Fibroblast of skin of right biceps (primary cell): Measurements from ENCODE around the gene LDB1.

Experiments
- DNase-seq: peaks from one replicate; pipeline ENCODE4 v3.0.0-alpha.2; 2013

LDB1 gene, protein sequence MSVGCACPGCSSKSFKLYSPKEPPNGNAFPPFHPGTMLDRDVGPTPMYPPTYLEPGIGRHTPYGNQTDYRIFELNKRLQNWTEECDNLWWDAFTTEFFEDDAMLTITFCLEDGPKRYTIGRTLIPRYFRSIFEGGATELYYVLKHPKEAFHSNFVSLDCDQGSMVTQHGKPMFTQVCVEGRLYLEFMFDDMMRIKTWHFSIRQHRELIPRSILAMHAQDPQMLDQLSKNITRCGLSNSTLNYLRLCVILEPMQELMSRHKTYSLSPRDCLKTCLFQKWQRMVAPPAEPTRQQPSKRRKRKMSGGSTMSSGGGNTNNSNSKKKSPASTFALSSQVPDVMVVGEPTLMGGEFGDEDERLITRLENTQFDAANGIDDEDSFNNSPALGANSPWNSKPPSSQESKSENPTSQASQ

DNA sequence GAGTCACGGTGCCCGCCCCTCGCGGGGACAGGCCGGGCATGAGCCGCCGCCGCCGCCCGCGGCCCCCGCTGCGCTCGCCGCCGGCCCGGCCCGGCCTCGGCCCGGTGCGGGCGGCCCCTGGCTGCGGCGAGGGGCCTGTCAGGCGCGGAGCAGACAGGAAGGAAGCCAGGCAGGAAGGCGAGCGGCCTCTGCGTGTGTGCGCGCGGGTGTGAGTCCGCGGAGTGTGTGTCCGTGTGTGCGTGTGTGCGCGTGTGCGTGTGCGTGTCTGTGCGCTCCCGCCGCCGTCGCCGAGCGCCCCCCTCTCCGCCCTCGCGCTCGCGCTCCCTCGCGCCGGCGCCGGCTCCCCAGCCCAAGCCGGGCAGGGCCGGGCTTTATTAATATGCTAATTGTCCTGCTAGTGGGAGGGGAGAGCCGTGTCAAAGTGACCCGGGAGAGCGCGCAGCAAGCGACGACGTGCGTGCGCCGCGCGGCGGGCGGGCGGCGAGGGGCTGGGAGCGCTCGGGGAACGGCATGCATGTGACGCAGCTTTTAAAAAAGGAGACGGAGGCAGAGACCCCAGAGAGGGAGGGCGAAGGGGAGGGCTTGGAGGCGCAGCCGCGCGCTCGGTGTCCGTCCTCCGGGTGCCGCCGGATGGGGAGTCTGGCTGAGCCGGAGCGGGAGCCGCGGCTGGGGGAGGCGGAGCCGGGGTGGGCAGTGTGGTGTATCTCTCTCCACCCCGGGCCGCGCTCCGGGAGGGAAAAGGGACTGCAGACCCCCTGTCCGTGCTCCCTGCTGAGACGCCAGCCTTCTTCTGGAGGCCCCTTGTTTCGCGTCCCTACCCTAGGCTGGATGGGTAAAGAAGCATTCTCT lies at the start of gene LDB1:
TSS of gene LDB1 (minus strand) at position 227 of the 849 bp plus-strand sequence. CDS start 258 bp downstream, outside the sequence.
- DNase-seq = peak; percentile 88

DNA sequence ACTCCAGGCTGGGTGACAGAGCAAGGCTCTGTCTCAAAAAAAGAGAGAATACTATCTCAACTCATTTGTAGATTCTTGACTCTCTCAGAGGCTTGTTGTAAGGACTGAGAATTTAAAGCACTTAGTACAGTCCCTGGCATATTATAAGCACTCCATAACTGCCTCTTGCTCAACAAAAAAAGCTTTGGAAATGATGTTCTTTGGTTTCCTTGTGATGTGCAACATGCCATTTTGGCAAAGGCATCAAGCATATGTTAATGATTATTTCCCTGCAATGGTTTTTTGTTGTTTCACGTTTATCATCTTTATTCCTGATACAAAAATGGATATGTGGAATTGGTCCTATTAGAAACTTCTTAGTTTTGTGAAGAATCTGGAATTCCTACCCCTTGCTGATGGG lies 47.7 kb upstream of the LDB1 start:
- no peak for DNase-seq

DNA sequence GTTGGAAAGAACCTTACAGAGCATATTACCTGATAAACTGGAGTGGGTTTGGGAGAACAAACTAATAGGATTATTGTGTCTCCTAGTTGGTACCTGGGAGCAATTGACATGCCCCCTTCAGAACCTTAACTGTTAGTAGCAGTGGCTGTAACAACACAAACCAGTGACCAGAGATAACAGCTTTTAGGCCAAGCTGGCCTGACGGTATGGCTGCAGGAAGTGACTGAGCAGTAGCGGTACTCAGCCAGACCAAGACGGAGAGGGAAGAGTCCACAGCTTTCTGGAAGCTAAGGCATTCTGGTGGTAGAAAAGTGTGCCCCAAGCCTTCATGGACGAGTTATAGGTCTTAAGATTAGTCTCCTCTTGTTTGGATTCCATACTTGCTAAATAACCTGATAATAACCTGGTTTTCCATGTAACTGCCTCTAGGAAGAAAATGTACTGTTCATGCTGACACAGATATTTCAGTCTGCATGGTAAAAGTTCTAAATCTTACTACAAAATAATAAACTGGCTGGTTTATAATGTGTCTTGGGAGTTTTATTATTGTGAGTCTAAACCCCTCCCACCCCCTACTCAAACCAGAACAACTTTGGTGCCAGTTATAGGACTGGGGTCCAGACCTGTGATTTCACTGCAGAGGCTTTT lies 43.3 kb upstream of the LDB1 start:
- DNase-seq = no peak

DNA sequence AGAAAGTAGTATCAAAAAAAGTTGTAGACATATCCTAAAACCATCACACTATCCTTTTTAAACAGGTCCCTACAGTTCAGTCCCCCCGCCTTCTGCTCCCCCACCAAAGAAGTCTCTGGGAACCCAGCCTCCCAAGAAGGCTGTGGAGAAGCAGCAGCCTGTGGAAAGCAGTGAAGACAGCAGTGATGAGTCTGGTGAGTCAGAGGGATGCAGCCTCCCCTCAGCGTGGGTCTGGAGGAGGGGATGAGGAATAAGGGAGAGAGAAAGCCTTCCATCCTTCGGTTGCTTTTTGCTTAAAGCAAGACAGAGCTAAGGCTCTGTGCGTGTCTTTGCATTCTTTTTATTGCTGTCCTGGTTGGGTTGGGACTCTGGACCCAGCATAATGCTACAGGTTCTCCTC lies 39.7 kb upstream of the LDB1 start:
- no peak for DNase-seq

DNA sequence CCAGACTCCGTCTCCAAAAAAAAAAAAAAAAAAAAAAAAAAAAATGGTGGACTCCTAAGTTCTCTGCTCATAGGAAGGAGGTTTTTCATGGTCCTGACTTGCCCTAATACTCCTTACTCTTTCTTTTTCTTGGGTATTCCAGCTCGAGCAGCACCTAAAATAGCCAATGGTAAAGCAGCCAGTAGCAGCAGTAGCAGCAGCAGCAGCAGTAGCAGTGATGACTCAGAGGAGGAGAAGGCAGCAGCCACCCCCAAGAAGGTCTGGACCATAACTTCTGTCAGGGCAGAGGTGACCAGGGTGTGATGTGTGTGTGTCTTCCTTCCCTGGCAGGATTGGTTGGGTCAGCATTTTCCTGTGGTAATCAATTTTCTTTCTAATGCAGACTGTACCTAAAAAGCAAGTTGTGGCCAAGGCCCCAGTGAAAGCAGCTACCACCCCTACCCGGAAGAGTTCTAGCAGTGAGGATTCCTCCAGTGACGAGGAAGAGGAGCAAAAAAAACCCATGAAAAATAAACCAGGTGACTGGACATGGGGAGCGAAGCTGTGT lies 39.0 kb upstream of the LDB1 start:
- peak; percentile 25 for DNase-seq

DNA sequence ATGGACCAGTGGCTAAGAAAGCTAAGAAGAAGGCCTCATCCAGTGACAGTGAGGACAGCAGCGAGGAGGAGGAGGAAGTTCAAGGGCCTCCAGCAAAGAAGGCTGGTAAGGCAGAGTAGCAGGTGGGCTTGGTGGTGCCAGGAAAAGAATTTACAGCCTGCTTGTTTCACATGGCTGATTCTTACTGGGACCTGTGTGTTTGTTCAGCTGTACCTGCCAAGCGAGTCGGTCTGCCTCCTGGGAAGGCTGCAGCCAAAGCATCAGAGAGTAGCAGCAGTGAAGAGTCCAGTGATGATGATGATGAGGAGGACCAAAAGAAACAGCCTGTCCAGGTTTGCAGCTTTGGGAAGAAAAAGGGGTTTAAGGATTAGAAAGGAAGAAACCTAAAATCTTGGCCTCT lies 37.1 kb upstream of the LDB1 start:
- no peak for DNase-seq

DNA sequence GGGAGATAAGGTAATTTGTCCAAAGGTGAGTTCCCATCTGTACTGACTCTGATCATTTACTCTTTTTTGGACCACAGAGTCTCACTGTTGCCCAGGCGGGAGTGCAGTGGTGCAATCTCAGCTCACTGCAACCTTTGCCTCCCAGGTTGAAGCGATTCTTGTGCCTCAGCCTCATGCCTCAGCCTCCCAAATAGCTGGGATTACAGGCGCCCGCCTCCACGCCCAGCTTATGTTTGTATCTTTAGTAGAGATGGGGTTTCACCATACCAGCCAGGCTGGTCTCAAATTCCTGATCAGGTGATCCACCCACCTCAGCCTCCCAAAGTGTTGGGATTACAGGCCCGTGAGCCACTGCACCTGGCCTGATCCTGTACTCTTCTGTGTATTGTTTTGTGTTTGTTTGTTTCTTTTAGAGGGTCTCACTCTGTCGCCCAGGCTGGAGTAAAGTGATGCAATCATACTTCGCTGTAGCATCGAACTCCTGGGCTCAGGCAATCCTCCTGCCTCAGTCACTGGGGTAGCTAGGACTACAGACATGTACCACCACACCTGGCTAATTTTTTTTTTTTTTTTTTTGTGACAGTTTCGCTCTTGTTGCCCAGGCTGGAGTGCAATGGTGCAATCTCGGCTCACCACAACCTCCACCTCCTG lies 34.4 kb upstream of the LDB1 start:
- DNase-seq = no peak

DNA sequence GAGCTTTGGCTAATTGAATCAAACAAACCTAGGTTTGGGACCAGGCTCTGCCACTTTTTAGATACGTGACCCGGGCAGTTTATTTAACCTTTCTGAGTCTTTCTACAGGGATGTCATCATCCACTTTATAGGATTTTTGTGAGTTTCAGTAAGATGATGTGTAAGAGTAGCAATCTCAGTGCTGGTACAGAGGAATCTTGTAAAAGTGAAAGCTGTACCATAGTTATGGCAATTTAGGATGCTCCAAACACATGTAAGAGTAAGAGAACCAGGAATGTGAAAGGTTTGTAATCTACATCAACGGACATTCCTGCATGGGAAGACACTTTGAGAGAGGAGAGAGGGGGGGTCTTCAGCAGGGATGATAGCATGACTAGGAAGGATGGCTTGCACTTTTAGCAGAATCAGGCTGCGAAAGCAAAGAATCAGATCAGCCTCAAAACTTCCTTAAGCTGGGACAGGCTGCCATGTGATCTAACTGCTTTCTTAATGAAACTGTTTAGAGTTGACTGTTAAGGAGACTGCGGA lies 33.0 kb upstream of the LDB1 start:
- no peak for DNase-seq

DNA sequence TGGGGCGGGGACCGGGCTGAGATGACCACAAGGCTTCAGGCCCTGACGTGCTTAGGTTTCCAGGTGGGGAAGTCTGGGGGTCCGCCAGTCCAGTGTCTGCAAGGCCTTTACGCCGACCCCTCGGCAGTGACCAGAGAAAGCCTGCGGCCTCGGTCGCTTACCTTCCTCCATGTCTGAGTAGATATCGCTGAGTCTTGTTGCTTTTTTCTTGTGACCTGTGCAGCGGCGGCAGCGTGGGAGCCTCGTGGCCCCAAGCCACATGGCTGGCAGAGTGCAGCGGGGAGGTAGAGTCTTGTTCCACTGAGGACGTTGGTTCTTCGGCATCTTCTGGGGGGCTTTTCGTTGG lies 32.4 kb upstream of the LDB1 start:
- DNase-seq = peak; percentile 9

DNA sequence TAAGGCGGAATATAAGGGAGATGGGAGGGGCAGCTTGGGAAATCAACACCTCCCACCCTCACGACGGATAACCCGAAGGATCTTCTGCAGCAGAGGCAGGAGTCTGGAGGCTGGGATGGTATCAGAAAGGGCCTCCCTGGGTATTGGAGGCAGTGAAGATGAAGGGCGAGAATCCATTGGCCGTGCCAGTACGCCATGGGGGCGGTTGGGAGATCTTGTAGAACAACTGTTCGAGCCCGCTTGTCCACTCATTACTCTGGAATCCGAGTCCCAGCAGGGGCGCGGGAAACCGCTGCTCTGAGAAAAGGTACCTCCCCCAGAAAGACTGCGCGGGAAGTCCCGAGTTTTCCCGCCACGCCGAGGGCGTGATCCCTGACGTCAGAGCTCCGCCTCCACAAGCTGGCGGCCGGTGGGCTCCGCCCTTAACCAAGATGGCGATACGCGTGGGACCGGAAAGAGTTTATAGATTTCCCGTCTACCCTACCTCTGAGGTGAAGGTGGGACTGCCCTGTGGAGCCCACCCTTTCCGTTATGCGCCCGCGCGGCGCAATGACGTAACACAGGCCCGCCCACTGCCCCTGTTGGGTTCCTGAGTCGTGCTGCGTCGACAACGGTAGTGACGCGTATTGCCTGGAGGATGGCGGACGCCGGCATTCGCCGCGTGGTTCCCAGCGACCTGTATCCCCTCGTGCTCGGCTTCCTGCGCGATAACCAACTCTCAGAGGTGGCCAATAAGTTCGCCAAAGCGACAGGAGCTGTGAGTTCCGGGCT lies 31.8 kb upstream of the LDB1 start, which contains the start of gene NOLC1:
TSS of gene NOLC1 (plus strand) at position 616 of the 771 bp plus-strand sequence. CDS start at position 638, 22 bp downstream.
- peak; percentile 99 for DNase-seq

DNA sequence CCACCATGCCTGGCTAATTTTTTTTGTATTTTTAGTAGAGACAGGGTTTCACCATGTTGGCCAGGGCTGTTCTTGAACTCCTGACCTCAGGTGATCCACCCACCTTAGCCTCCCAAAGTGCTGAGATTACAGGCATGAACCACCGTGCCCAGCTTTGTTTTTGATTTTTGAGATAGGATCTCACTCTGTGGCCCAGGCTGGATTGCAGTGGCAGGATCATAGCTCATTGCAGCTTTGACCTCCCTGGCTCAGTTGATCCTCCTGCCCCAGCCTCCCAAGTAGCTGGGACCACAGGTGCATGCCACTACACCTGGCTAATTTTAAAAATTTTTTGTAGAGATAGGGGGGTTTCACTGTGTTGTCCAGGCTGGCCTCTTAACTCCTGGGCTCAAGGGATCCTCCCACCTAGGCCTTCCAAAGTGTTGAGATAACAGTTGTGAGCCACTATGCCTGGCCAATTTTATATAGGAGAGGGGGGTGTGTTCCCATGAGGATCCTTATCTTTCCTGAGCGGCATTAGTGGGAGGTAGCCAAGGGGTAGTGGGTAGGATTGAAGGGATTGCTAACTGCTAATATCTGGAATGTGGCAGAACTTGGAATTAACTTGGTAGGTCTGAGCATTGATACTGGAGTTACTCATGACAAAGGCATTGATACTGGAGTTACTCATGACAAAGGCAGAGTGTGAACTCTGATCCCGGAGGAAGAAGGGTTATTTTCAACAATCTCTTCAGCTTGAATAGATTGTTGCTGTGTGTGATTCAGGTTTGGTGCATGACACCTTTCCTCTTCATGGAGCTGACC lies 31.0 kb upstream of the LDB1 start:
- peak; percentile 77 for DNase-seq

DNA sequence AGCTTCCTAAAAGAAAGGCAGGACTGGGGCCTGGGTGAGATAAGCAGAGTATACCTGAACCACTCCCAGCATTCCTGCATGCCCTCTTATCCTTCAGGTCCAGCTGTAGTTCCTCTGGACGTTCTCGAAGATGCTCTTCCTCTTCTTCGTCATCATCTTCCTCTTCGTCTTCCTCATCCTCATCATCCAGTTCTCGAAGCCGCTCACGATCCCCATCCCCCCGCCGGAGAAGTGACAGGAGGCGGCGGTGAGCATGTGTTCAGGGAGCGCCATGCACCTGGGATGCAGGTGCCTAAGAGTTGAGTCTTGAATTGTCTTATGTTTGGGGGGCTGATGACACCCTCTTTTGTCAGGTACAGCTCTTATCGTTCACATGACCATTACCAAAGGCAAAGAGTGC lies 28.1 kb upstream of the LDB1 start:
- DNase-seq = no peak

DNA sequence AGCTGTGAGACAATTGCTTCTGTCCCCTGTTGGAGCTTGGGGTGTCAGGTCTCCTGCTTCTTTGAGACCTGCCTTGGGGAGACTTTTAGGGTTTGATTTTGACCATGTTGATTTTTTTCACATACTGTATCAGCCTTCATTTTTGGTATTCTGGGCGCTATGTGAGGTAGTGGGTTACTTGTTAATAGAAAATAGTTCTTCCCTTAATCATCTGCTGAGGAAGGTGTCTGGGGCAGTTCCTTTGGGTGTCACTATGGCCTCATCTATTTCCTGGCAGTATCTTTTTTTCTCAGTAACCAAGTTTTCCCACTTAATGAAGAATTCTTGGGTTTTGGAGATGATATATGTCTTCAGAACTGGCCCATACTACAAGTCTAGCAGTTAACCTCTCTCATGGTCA lies 27.4 kb upstream of the LDB1 start:
- DNase-seq = no peak

DNA sequence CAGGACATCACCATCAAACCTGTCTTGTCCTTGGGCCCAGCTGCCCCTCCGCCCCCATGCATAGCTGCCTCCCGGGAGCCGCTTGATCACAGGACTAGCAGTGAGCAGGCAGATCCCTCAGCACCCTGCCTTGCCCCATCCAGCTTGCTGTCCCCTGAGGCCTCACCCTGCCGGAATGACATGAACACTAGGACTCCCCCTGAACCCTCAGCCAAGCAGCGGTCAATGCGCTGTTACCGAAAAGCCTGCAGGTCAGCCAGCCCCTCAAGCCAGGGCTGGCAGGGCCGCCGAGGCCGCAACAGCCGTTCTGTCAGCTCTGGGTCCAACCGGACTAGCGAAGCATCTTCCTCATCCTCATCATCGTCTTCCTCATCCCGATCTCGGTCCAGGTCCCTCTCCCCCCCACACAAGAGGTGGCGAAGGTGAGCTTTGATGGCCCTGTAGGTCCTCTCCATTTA lies 26.8 kb upstream of the LDB1 start:
- no peak for DNase-seq

DNA sequence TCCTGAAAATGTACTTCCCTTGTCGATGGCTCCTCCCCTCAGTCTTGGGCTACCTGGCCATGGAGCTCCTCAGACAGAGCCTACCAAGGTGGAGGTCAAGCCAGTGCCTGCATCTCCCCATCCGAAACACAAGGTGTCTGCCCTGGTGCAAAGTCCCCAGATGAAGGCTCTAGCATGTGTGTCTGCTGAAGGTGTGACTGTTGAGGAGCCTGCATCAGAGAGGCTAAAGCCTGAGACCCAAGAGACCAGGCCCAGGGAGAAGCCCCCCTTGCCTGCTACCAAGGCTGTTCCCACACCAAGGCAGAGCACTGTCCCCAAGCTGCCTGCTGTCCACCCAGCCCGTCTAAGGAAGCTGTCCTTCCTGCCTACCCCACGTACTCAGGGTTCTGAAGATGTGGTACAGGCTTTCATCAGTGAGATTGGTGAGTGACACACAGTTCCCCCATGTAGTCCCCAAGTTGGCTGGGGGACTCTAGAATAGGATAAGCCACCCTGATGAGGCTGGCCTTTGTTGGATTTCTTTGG lies 21.5 kb upstream of the LDB1 start:
- DNase-seq = no peak

DNA sequence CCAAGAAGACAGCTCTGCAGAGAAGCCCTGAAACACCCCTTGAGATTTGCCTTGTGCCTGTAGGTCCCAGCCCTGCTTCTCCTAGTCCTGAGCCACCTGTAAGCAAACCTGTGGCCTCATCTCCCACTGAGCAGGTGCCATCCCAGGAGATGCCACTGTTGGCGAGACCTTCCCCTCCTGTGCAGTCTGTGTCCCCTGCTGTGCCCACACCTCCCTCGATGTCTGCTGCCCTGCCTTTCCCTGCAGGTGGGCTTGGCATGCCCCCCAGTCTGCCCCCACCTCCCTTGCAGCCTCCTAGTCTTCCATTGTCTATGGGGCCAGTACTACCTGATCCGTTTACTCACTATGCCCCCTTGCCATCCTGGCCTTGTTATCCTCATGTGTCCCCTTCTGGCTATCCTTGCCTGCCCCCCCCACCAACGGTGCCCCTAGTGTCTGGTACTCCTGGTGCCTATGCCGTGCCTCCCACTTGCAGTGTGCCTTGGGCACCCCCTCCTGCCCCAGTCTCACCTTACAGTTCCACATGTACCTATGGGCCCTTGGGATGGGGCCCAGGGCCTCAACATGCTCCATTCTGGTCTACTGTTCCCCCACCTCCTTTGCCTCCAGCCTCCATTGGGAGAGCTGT lies 20.9 kb upstream of the LDB1 start:
- DNase-seq = no peak

DNA sequence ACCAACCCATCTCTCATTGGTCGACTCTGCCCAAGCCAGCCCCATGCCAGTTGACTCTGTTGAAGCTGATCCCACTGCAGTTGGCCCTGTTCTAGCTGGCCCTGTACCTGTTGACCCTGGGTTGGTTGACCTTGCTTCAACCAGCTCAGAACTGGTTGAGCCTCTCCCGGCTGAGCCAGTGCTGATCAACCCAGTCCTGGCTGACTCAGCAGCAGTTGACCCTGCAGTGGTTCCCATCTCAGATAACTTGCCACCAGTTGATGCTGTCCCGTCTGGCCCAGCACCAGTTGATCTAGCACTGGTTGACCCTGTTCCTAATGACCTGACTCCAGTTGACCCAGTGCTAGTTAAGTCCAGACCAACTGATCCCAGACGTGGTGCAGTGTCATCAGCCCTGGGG lies 20.1 kb upstream of the LDB1 start:
- DNase-seq = no peak

DNA sequence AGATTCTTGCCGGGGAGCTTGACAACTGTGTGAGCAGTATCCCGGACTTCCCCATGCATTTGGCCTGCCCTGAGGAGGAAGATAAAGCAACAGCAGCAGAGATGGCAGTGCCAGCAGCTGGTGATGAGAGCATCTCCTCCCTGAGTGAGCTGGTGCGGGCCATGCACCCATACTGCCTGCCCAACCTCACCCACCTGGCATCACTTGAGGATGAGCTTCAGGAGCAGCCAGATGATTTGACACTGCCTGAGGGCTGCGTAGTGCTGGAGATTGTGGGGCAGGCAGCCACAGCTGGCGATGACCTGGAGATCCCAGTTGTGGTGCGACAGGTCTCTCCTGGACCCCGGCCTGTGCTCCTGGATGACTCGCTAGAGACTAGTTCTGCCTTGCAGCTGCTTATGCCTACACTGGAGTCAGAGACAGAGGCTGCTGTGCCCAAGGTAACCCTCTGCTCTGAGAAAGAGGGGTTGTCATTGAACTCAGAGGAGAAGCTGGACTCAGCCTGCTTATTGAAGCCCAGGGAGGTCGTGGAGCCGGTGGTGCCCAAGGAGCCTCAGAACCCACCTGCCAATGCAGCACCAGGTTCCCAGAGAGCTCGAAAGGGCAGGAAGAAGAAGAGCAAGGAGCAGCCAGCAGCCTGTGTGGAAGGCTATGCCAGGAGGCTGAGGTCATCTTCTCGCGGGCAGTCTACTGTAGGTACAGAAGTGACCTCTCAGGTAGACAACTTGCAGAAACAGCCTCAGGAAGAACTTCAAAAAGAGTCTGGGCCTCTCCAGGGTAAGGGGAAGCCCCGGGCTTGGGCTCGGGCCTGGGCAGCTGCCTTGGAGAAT lies 19.3 kb upstream of the LDB1 start:
- no peak for DNase-seq

DNA sequence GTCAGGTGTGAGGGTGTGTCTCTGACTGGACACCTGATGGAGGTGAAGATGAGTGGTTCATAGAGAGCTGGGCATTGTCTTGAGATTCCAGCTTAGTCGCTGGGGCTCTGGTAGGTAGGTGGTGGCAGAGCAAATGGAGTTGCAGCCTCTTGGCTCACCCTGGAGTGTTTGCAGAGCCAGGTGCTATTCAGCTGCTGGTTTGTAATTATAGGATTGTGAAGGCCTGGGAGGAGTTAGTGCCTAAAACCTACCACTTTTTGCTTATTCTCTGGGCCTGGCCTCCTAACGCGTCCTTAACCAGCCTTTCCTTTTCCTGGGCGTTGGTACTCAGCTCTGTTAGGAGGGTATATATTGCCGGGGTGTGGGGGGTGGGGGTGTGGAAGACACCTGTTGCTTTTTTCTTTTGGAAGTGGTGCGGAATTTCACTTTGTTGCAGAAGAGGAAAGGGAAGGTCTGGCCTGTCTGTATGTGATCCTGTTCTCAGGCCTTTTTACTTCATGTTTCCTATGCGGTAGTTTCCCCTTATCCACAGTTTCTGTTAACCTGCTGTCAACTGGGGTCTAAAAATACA lies 15.9 kb upstream of the LDB1 start:
- no peak for DNase-seq
